Smooth muscle cell (in vitro differentiated cells): ENCODE data around the gene RAET1E. TPM values are rescaled to one million over a fixed set of nuclear protein-coding genes. Genes with fewer than 3 reads are reported as not detected.

Experiments
- DNase-seq: peaks from one replicate; lab custom pipeline; 2025; ENCODE audit not compliant: unreplicated experiment; lab: John Stamatoyannopoulos, UW
- H2AFZ ChIP-seq: fragments of 200-600 bp; sonication (generic); 2 replicates; pipeline ENCODE4 v1.6.0; 2016; ENCODE audit warnings: antibody characterized with exemption, low read depth, mild to moderate bottlenecking
- H3F3A ChIP-seq: fragments of 200-600 bp; sonication (generic); 2 replicates; pipeline ENCODE4 v1.6.0; 2017; ENCODE audit warnings: antibody characterized with exemption, low read depth
- H3K27ac ChIP-seq: fragments of 200-600 bp; sonication (generic); 2 replicates; pipeline ENCODE4 v1.5.1; 2016; ENCODE audit warnings: low read depth, mild to moderate bottlenecking
- H3K27me3 ChIP-seq: fragments of 200-600 bp; sonication (generic); 2 replicates; pipeline ENCODE4 v1.6.1; 2016; ENCODE audit warnings: low read depth, mild to moderate bottlenecking
- H3K36me3 ChIP-seq: fragments of 200-600 bp; sonication (generic); 2 replicates; pipeline ENCODE4 v1.5.1; 2016; ENCODE audit warnings: low read depth
- H3K4me1 ChIP-seq: fragments of 200-600 bp; sonication (generic); 2 replicates; pipeline ENCODE4 v1.5.1; 2016; ENCODE audit warnings: low read depth
- H3K4me2 ChIP-seq: fragments of 200-600 bp; sonication (generic); 2 replicates; pipeline ENCODE4 v1.6.0; 2016; ENCODE audit warnings: mild to moderate bottlenecking
- H3K4me3 ChIP-seq: fragments of 200-600 bp; sonication (generic); 2 replicates; pipeline ENCODE4 v1.5.1; 2016; ENCODE audit warnings: mild to moderate bottlenecking
- H3K79me2 ChIP-seq: fragments of 200-600 bp; sonication (generic); 2 replicates; pipeline ENCODE4 v1.6.0; 2016; ENCODE audit warnings: low read depth, mild to moderate bottlenecking
- H3K9ac ChIP-seq: fragments of 200-600 bp; sonication (generic); 2 replicates; pipeline ENCODE4 v1.6.0; 2016; ENCODE audit warnings: low read depth
- H3K9me3 ChIP-seq: fragments of 200-600 bp; sonication (generic); replicated peaks from 2 replicates; pipeline ENCODE4 v1.5.1; 2016; ENCODE audit warnings: low read depth
- H4K20me1 ChIP-seq: fragments of 200-600 bp; sonication (generic); 2 replicates; pipeline ENCODE4 v1.6.0; 2016; ENCODE audit warnings: low read depth
- WGBS: methylation state at CpG from one replicate; pipeline ENCODE4 v1.1.7; 2016; ENCODE audit warnings: low lambda C conversion rate; 5-methylcytosine and 5-hydroxymethylcytosine counted together
- polyA plus RNA-seq: library from polyadenylated mRNA; unstranded; fragments of >200 nt; fragmentation: Nextera tagmentation; extraction: Ambion mirVana; gene quantifications from 2 replicates; pipeline ENCODE4 v1.2.1, GENCODE V29; 2016
- total RNA-seq: library from RNA; depleted of rRNA; stranded (reverse); fragments of >200 nt; gene quantifications from 2 replicates; pipeline ENCODE4 v1.2.3, GENCODE V29; 2014
- TF ChIP-seq, protein P1 (sequence below): fragments of 200-600 bp; sonication (generic); IDR thresholded peaks from 2 replicates; pipeline ENCODE4 v1.5.1; 2017; ENCODE audit warnings: borderline replicate concordance, mild to moderate bottlenecking, antibody characterized with exemption; ENCODE audit not compliant: insufficient read depth, poor library complexity, severe bottlenecking

Gene RAET1E
- total and polyA plus RNA-seq, 2 experiments from 2014 or later = not detected

- no peaks in the 10 kb centered on the region for H3K9me3 ChIP-seq
- peak; percentile 10 for DNase-seq
- no peak overlapping the region for H2AFZ ChIP-seq
Observed at GRCh38 chr6:149934249-149935156, 36.6 kb upstream of the RAET1E start.

DNA sequence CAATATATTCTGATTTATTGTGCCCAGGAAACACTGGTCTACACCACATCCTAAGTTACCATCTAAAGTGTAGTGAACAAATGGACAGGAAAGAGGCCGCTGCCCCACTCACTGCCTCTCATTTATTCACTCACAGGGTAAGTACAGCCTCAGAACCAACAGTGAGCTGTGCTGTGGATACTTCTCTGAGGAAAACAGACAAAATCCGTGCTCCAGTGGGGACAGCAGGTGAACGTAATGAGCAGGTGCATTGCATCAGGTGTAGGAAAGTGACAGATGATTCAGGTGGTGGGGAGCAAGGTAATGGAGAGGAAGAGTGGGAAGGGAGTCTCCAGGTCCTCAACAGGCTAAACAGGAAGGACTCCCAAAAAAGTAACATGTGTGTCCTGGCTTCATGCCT lies 35.5 kb upstream of the RAET1E start:
- Histone ChIP-seq H3K9ac (no peak overlapping the region), H3K4me2 (no peak overlapping the region), H3K79me2 (no peaks in the 10 kb centered on the region), H3K27me3 (peaks cover 92% of the 10 kb centered on the region), H3K9me3 (no peaks in the 10 kb centered on the region), H2AFZ (no peak overlapping the region), H3F3A (no peaks in the 10 kb centered on the region), H3K36me3 (no peaks in the 10 kb centered on the region), H3K4me3 (no peak overlapping the region), H4K20me1 (no peaks in the 10 kb centered on the region), H3K27ac (no peak overlapping the region), H3K4me1 (no peaks in the 10 kb centered on the region)
- WGBS = 50% methylated on average over 3 of the region's 3 CpGs
- TF ChIP-seq, protein P1, sequence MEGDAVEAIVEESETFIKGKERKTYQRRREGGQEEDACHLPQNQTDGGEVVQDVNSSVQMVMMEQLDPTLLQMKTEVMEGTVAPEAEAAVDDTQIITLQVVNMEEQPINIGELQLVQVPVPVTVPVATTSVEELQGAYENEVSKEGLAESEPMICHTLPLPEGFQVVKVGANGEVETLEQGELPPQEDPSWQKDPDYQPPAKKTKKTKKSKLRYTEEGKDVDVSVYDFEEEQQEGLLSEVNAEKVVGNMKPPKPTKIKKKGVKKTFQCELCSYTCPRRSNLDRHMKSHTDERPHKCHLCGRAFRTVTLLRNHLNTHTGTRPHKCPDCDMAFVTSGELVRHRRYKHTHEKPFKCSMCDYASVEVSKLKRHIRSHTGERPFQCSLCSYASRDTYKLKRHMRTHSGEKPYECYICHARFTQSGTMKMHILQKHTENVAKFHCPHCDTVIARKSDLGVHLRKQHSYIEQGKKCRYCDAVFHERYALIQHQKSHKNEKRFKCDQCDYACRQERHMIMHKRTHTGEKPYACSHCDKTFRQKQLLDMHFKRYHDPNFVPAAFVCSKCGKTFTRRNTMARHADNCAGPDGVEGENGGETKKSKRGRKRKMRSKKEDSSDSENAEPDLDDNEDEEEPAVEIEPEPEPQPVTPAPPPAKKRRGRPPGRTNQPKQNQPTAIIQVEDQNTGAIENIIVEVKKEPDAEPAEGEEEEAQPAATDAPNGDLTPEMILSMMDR = no peak
- DNase-seq = no peak

More at GRCh38 chr6:149934249-149935156, 36.6 kb upstream of the RAET1E start:
- WGBS = 49% methylated on average over 11 of the region's 11 CpGs
- no peaks in the 10 kb centered on the region for H4K20me1 ChIP-seq
- H3K4me1 ChIP-seq = no peaks in the 10 kb centered on the region
- H3K9ac ChIP-seq = no peak overlapping the region
- H3K27me3 ChIP-seq = peaks cover 92% of the 10 kb centered on the region
- H3K4me3 ChIP-seq = no peak overlapping the region
- TF ChIP-seq, protein P1 = peak; percentile 85
- no peak overlapping the region for H3K4me2 ChIP-seq
- H3K36me3 ChIP-seq = no peaks in the 10 kb centered on the region
- no peak overlapping the region for H3K27ac ChIP-seq
- H3F3A ChIP-seq = no peaks in the 10 kb centered on the region
- H3K79me2 ChIP-seq = no peaks in the 10 kb centered on the region

GRCh38 chr6:149933036-149933435 lies 35.1 kb upstream of the RAET1E start:
- TF ChIP-seq, protein P1 = no peak
- Histone ChIP-seq H4K20me1 (no peaks in the 10 kb centered on the region), H2AFZ (no peak overlapping the region), H3K4me1 (no peaks in the 10 kb centered on the region), H3F3A (no peaks in the 10 kb centered on the region), H3K4me3 (no peak overlapping the region), H3K27ac (no peak overlapping the region), H3K36me3 (no peaks in the 10 kb centered on the region), H3K9ac (no peak overlapping the region), H3K4me2 (no peak overlapping the region), H3K79me2 (no peaks in the 10 kb centered on the region), H3K9me3 (no peaks in the 10 kb centered on the region), H3K27me3 (peaks cover 89% of the 10 kb centered on the region)
- DNase-seq = no peak
- WGBS = 74% methylated on average over 5 of the region's 5 CpGs
